CD1c-positive myeloid dendritic cell (primary cell): Measurements from ENCODE around the gene AATF.

Experiments
- DNase-seq: peaks from one replicate; pipeline ENCODE4 v3.0.0-alpha.2; 2016; ENCODE audit errors: extremely low spot score

Gene AATF

GRCh38 chr17:36979565-36979941 is 30.8 kb downstream of the AATF start:
- no peak for DNase-seq

GRCh38 chr17:36980280-36980761 is 31.6 kb downstream of the AATF start:
- no peak for DNase-seq

DNA sequence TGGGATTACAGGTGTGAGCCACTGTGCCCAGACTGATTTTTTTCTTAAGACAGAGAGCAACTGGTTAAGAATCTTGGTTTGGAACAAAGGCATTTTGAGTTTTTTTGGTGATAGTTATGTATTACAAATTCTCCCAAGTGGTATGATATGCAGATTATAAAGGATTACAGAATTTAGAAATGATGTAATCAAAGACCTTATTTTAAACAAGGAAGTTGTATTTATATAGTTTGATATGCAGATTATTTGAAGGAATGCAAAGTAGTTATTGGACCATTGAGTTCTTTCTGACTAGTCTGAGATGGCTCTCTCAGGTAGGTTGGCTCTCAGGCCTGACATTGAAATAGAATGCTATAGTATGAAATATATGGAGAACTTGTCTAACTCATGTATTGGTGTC is 34.9 kb downstream of the AATF start:
- no peak for DNase-seq

GRCh38 chr17:36989173-36989572 is 40.4 kb downstream of the AATF start:
- DNase-seq: no peak

GRCh38 chr17:36992701-36993100 is 43.9 kb downstream of the AATF start:
- DNase-seq: no peak

DNA sequence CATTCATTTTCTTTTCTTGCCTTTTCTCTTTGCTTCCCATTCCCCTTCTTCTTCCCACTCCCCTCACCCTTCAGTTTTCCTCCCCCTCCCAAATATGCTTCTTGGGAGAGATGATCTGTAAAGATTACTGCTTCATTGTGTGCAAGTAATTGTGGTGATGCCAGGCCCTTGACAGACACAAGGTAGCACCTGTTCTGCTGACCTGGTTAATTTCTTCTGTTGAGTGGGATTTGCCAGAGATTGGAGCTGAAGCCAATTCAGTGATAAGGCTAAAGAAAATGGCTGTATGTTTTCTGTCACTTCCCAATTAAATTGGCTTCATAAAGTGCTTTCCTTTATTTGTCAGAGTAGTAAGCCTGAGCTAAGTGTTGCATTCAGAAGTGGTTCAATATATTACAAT is 44.5 kb downstream of the AATF start:
- no peak for DNase-seq

- DNase-seq: no peak
Measured at GRCh38 chr17:36994438-36994837, 45.7 kb downstream of the AATF start.

DNA sequence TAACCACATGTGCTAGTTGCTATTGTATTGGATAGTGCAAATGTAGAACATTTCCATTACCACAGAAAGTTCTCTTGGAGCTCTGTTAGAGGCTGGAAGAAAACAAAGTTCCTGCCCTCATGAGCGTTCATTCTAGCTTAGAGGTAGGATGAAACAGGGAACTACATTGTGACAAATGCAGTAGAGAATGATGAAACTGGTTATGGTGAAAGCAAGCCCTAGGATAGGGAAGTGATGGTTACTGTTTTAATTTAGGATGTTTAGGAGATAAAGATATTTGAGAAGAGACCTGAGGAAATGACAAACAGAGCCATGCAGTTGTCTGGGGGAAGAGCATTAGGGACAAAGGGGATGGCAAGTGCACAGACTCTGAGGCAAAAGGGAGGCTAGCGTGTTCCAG is 50.7 kb downstream of the AATF start:
- DNase-seq: peak; percentile 51

DNA sequence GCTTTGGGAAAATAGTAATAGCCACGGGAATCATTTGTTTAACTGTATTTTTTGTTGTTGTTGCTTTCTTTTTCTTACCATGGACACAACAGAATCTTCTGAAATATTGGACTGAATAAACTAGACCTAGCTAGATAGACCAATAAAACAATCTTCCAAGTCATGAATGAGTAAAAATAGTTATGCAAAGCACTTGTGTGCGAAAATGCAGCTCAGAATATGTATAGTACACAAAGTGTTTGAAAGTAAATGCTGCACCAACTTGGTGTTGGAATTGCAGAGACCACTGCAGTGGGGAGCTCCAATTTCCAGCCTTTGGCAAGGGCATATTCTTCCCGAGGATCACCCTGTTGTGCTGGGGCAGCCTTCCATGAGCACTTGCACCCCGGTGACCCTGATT is 68.0 kb downstream of the AATF start:
- no peak for DNase-seq

DNA sequence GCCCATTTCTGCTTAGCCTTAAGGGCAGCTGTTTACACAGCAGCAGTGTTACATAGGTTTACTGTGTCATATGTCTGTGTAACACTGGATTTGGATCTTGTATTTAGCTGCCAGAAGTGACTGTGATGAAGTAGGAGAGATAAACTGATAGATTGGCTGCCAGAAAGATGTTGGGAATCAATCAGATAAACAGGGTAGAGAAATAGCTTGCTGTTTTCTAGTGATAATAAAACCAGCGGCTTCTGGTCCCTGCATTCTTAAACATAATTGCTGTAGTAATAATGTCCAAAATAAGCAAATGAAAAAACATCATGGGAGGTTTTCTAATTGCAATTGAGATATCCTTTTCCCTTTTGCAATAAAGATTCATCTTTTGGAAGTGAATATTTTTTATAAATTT is 68.7 kb downstream of the AATF start:
- DNase-seq: no peak

- DNase-seq: no peak
Measured at GRCh38 chr17:37019117-37019740, 70.5 kb downstream of the AATF start.

DNA sequence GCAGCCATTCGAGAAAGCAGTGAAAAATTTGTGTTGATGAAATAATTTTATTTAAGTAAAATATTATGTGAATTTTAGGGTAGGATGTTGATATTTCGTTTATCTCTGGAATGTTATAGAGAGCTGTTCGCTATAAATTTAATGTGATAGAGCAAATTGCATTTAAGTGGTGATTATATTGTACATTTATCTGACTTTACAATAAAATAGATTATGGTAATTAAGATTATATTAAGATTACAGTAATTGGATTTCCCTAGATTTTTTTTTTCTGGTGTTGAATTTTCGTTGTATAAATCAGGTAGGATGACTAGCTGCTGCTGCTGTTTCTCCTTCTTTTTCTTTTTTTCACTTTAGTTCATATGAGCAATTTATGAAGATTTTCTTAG is 71.0 kb downstream of the AATF start:
- DNase-seq: no peak

GRCh38 chr17:37024181-37024637 is 75.5 kb downstream of the AATF start:
- DNase-seq: peak; percentile 4

GRCh38 chr17:37025238-37025637 is 76.5 kb downstream of the AATF start:
- DNase-seq: no peak

GRCh38 chr17:37025847-37026530 is 77.2 kb downstream of the AATF start:
- DNase-seq: no peak

- DNase-seq: no peak
Measured at GRCh38 chr17:37026531-37026869, 77.7 kb downstream of the AATF start.

DNA sequence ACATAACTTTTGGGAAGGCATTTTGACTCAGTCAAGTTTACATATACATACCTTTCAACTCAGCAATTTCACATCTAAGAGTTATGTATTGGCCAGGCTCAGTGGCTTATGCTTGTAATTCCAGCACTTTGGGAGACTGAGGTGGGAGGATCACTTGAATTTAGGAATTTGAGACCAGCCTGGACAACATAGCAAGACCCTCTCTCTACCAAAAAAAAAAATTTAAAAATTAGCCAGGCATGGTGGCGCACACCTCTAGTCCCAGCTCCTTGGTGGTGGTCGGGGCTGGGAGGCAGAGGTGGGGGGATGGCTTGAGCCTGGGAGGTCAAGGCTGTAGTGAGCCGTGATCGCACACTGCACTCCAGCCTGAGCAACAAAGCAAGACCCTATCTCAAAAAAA is 79.3 kb downstream of the AATF start:
- DNase-seq: no peak

DNA sequence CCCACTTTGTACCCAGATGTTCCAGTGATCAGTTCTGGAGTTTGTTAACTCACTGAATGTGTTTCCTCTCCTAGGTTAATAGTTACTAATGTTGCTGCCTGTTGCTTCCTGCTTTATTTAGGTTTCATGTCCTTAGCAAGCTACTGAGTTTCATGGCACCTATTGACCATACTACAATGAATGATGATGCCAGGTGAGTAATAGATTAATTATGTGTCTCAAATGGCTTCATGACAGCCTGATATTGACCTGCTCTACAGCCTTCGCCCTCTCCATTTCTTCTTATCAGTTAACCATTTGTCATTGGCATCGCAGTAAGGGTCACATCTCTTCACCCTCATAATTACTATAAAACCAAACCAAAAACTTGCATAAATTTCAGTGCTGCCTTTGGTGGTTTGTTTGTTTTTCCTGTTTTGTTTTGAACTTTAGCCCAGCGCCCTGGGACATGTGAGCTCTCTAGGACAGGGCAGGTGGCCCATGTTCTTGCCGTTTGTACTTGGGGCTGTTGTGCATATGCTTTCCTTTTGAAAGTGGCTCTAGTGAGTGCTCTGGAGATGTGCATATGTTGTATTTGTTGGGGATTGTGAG is 82.8 kb downstream of the AATF start:
- DNase-seq: no peak

DNA sequence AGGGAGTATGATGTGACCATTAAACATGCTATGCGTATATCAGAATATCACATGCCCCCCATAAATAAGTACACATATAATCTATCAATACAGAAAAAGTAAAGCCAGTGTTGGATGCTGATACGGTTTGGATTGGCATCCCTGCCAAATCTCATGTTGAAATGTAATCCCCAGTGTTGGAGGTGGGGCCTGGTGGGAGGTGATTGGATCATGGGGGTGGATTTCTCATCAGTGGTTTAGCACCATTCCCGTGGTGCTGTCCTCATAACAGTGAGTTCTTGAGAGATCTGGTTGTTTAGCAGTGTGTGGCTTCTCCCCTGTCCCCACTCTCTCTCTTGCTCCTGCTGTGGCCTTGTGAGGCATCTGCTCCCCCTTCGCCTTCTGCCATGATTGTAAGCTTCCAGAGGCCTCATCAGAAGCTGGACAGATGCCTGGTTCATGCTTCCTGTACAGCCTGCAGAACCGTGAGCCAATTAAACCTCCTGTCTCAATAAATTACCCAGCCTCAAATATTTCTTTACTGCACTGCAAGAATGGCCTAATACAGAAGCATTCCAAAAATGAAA is 88.9 kb downstream of the AATF start:
- DNase-seq: no peak

GRCh38 chr17:37039269-37039668 is 90.5 kb downstream of the AATF start:
- DNase-seq: no peak

GRCh38 chr17:37041932-37042331 is 93.2 kb downstream of the AATF start:
- DNase-seq: no peak

DNA sequence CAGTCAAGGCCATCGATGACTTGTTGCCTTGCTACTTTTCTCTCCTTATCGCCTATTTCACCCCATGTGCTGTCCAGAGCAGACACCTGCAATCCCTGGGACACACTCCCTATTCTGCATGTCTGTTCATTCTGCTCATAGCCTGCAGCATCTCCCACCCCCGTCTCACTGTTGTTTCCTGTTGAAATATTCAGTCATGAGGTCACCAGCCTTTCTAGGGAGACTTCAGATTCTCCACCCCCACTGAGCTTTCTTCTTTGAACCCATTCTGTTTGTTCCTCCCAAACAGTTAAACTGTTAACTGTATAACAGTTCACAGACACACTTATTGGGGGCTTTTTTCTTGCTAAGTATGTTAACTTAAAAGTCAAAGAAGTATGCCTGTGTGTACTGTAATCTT is 94.4 kb downstream of the AATF start:
- no peak for DNase-seq

DNA sequence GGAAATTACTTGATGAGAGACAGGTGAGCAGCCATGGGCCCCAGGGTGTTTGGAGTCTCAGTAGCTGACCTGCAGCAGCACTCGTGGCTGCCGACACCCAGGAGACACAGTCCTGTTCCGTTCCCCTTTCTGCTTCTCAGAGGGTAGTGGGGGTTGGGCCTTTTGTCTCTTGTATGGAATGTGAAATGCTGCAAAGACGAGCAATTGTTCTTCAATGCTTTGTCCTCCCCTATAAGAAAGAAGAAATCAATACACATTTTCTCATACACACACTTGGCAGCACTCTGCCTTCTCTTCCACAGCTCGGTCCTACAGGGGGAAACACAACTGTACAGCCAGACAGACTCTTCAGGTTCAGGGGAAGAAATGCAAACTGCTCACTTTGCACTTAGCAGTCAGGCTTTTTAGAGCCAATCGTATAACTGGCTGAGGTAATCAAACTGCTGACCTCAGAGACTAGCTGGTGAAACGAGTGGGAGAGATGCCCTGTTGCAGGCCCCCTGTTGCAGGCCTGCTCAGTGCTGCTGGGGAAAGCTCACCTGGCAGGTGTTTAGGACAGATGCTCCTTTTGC is 96.7 kb downstream of the AATF start:
- no peak for DNase-seq
